WTC11 (cell line): ENCODE measurements around the gene PREX1. TPM values are rescaled to one million over a fixed set of nuclear protein-coding genes. Genes with fewer than 3 reads are reported as not detected.

ENCODE experiments used
- ATAC-seq: fragments of 200-7000 bp; cut with Tn5 transposase; 2 replicates; pipeline ENCODE4 v1.10.0; 2021; ENCODE audit warnings: mild to moderate bottlenecking, moderate library complexity
- CTCF ChIA-PET: fragments of 300-600 bp; sonication (Branson Sonifier 250); formaldehyde crosslinking; loops from one replicate; lab custom pipeline; 2021; ENCODE audit warnings: antibody characterized with exemption; lab: Charles Lee
- POLR2A ChIA-PET: fragments of 350-600 bp; sonication (Branson Sonifier 250); formaldehyde crosslinking; loops from one replicate; lab custom pipeline; 2021; ENCODE audit warnings: antibody characterized with exemption; lab: Charles Lee
- DNase-seq: peaks from one replicate; pipeline ENCODE4 v3.0.0; 2021; ENCODE audit warnings: low spot score
- H3K27ac Mint-ChIP-seq: 2 replicates; pipeline ENCODE4 v1.8.0; 2021; ENCODE audit warnings: mixed read lengths
- H3K27me3 Mint-ChIP-seq: 2 replicates; pipeline ENCODE4 v1.8.0; 2021; ENCODE audit warnings: low read depth, mild to moderate bottlenecking, moderate library complexity, mixed read lengths
- H3K36me3 Mint-ChIP-seq: 2 replicates; pipeline ENCODE4 v1.8.0; 2021; ENCODE audit warnings: mixed read lengths
- H3K4me1 Mint-ChIP-seq: 2 replicates; pipeline ENCODE4 v1.8.0; 2022; ENCODE audit warnings: mixed read lengths
- H3K4me3 Mint-ChIP-seq: 2 replicates; pipeline ENCODE4 v1.8.0; 2021; ENCODE audit warnings: mild to moderate bottlenecking, moderate library complexity, mixed read lengths
- H3K9me3 Mint-ChIP-seq: 2 replicates; pipeline ENCODE4 v1.8.0; 2021; ENCODE audit warnings: mixed read lengths
- ARID4B ChIP-seq: sonication (generic); formaldehyde crosslinking; IDR thresholded peaks from 2 replicates; pipeline ENCODE4 v1.8.0; 2023; ENCODE audit warnings: missing genetic modification reagents, mild to moderate bottlenecking, borderline replicate concordance
- ATF2 ChIP-seq: sonication (generic); formaldehyde crosslinking; IDR thresholded peaks from 2 replicates; pipeline ENCODE4 v1.8.1; 2022; ENCODE audit warnings: low read depth, missing genetic modification reagents, borderline replicate concordance
- E2F1 ChIP-seq: sonication (generic); formaldehyde crosslinking; IDR thresholded peaks from 2 replicates; pipeline ENCODE4 v1.8.0; 2022; ENCODE audit warnings: mild to moderate bottlenecking, missing genetic modification reagents
- EMX1 ChIP-seq: fragments of 250-450 bp; sonication (Bioruptor Pico); IDR thresholded peaks from 2 replicates; pipeline ENCODE4 v1.8.0; 2021; ENCODE audit warnings: mild to moderate bottlenecking
- FOXJ3 ChIP-seq: sonication (generic); formaldehyde crosslinking; IDR thresholded peaks from 2 replicates; pipeline ENCODE4 v1.9.0; 2021; ENCODE audit warnings: missing genetic modification reagents, mild to moderate bottlenecking, borderline replicate concordance
- FOXP4 ChIP-seq: sonication (generic); formaldehyde crosslinking; IDR thresholded peaks from 2 replicates; pipeline ENCODE4 v1.8.0; 2022; ENCODE audit warnings: mild to moderate bottlenecking, missing genetic modification reagents
- GRHL2 ChIP-seq: fragments of 250-450 bp; sonication (Bioruptor Pico); IDR thresholded peaks from 2 replicates; pipeline ENCODE4 v1.8.0; 2022; ENCODE audit warnings: mild to moderate bottlenecking, moderate library complexity; ENCODE audit not compliant: insufficient replicate concordance, severe bottlenecking
- HMGA2 ChIP-seq: fragments of 250-450 bp; sonication (Bioruptor Pico); IDR thresholded peaks from 2 replicates; pipeline ENCODE4 v1.4.0; 2021; ENCODE audit warnings: mild to moderate bottlenecking, moderate library complexity
- IRF1 ChIP-seq: sonication (generic); formaldehyde crosslinking; IDR thresholded peaks from 2 replicates; pipeline ENCODE4 v1.8.0; 2023; ENCODE audit warnings: missing genetic modification reagents
- MLX ChIP-seq: sonication (generic); formaldehyde crosslinking; IDR thresholded peaks from 2 replicates; pipeline ENCODE4 v1.8.1; 2023; ENCODE audit warnings: mild to moderate bottlenecking, missing genetic modification reagents, moderate library complexity
- MYBL2 ChIP-seq: sonication (generic); formaldehyde crosslinking; IDR thresholded peaks from 2 replicates; pipeline ENCODE4 v1.8.1; 2023; ENCODE audit warnings: mild to moderate bottlenecking, moderate library complexity, missing genetic modification reagents
- TCF7 ChIP-seq: sonication (generic); formaldehyde crosslinking; IDR thresholded peaks from 2 replicates; pipeline ENCODE4 v1.8.0; 2022; ENCODE audit warnings: mild to moderate bottlenecking, low read depth, missing genetic modification reagents, moderate library complexity
- total RNA-seq: library from RNA; stranded (reverse); gene quantifications from 3 replicates; pipeline ENCODE4 v1.2.3, GENCODE V29; 2021

The PREX1 gene
- total RNA-seq, 1 experiment from 2014 or later = 17.3 TPM

GRCh38 chr20:48781634-48782033 lies 46.2 kb downstream of the PREX1 start (continued):
- TF ChIP-seq ARID4B (CRISPR knock-in tag) (no peak), IRF1 (CRISPR knock-in tag) (no peak), GRHL2 (CRISPR knock-in tag) (no peak), MLX (CRISPR knock-in tag) (no peak), HMGA2 (CRISPR knock-in tag) (no peak), FOXP4 (no peak), EMX1 (CRISPR knock-in tag) (no peak), ATF2 (CRISPR knock-in tag) (no peak), MYBL2 (no peak)

GRCh38 chr20:48779435-48779834 lies 48.4 kb downstream of the PREX1 start:
- no peak overlapping the region for H3K27ac Mint-ChIP-seq
- POLR2A ChIA-PET = no interaction called here

More at GRCh38 chr20:48779435-48779834, 48.4 kb downstream of the PREX1 start:
- Mint-ChIP-seq H3K27me3 (peaks cover 6% of the 10 kb centered on the region; the same call in 1 of the 2 replicates), H3K4me3 (no peak overlapping the region), H3K36me3 (peaks cover 22% of the 10 kb centered on the region), H3K9me3 (peaks cover 31% of the 10 kb centered on the region), H3K4me1 (no peaks in the 10 kb centered on the region; the same call in 1 of the 2 replicates)
- CTCF ChIA-PET = no interaction called here
- DNase-seq (no peak), ATAC-seq (no peak)
- no peak for TF ChIP-seq E2F1 (CRISPR knock-in tag)
- no peak for TF ChIP-seq TCF7
- TF ChIP-seq FOXJ3 (CRISPR knock-in tag) = no peak
